PC-9 (cell line): ENCODE measurements around the gene PGA3. TPM values are rescaled to one million over a fixed set of nuclear protein-coding genes. Genes with fewer than 3 reads are reported as not detected.
"Not testable (repeated sequence)": the region's sequence is repeated elsewhere in the genome, so short reads cannot be mapped to it uniquely, and the experiment has no call there.

Source experiments
- BruUV-seq: library from RNA; stranded (reverse); fragments of 400-500 nt; replicated peaks from 2 replicates; lab custom pipeline; 2021; lab: Mats Ljungman, UMichigan
- CTCF ChIA-PET: fragments of 300-600 bp; sonication (Branson Sonifier 250); formaldehyde crosslinking; loops from one replicate; lab custom pipeline; 2022; ENCODE audit warnings: antibody characterized with exemption; lab: Charles Lee
- POLR2A ChIA-PET: fragments of 300-600 bp; sonication (Branson Sonifier 250); formaldehyde crosslinking; loops from one replicate; lab custom pipeline; 2022; ENCODE audit warnings: antibody characterized with exemption; ENCODE audit not compliant: unreplicated experiment; lab: Charles Lee
- DNase-seq, 2 experiments: peaks; one replicate each; pipeline versions ENCODE4 v3.0.0 to v3.0.0-alpha.2; 2015 to 2022; ENCODE audit warnings: mixed read lengths in 1 of 2
- H2AFZ ChIP-seq: fragments of 200-600 bp; sonication (generic); 2 replicates; pipeline ENCODE4 v1.8.1; 2017; ENCODE audit warnings: antibody characterized with exemption
- H3F3A ChIP-seq: fragments of 200-600 bp; sonication (generic); 2 replicates; pipeline ENCODE4 v1.8.1; 2017; ENCODE audit warnings: antibody characterized with exemption, mild to moderate bottlenecking, low read depth; ENCODE audit not compliant: insufficient read depth
- H3K27ac ChIP-seq: fragments of 200-600 bp; sonication (generic); 2 replicates; pipeline ENCODE4 v1.6.1; 2016; ENCODE audit warnings: mixed run types
- H3K27me3 ChIP-seq: fragments of 200-600 bp; sonication (generic); 2 replicates; pipeline ENCODE4 v1.6.1; 2016; ENCODE audit warnings: low read depth, mixed run types; ENCODE audit not compliant: insufficient read depth
- H3K36me3 ChIP-seq: fragments of 200-600 bp; sonication (generic); 2 replicates; pipeline ENCODE4 v1.6.1; 2016; ENCODE audit warnings: low read depth, mixed run types
- H3K4me1 ChIP-seq: fragments of 200-600 bp; sonication (generic); replicated peaks from 2 replicates; pipeline ENCODE4 v1.6.1; 2016; ENCODE audit warnings: mixed run types; ENCODE audit not compliant: insufficient read depth
- H3K4me2 ChIP-seq: fragments of 200-600 bp; sonication (generic); 2 replicates; pipeline ENCODE4 v1.6.1; 2017; ENCODE audit warnings: mixed run types
- H3K4me3 ChIP-seq: fragments of 200-600 bp; sonication (generic); 2 replicates; pipeline ENCODE4 v1.6.1; 2016; ENCODE audit warnings: mixed run types
- H3K79me2 ChIP-seq: fragments of 200-600 bp; sonication (generic); 2 replicates; pipeline ENCODE4 v1.6.1; 2017; ENCODE audit warnings: low read depth, mixed run types
- H3K9me2 ChIP-seq: fragments of 200-600 bp; sonication (generic); 2 replicates; pipeline ENCODE4 v1.8.1; 2017; ENCODE audit warnings: mild to moderate bottlenecking; ENCODE audit not compliant: insufficient read depth
- H3K9me3 ChIP-seq: fragments of 200-600 bp; sonication (generic); 2 replicates; pipeline ENCODE4 v1.8.1; 2016; ENCODE audit warnings: low read depth; ENCODE audit not compliant: insufficient read depth
- H4K20me1 ChIP-seq: fragments of 200-600 bp; sonication (generic); 2 replicates; pipeline ENCODE4 v1.8.1; 2017; ENCODE audit not compliant: insufficient read depth
- CTCF ChIP-seq: fragments of 200-600 bp; sonication (generic); conservative IDR thresholded peaks from 2 replicates; pipeline ENCODE4 v1.6.1; 2017; ENCODE audit warnings: mixed run types, antibody characterized with exemption, mild to moderate bottlenecking, moderate library complexity
- EZH2 ChIP-seq: fragments of 200-600 bp; sonication (generic); IDR thresholded peaks from 2 replicates; pipeline ENCODE4 v1.8.0; 2017; ENCODE audit warnings: antibody characterized with exemption, low read depth
- intact Hi-C: fragments of 100-400 bp; cut with micrococcal nuclease; formaldehyde crosslinking; loops from one replicate; pipeline ENCODE4 v1.10.0; 2022; ENCODE audit not compliant: unreplicated experiment
- total RNA-seq: library from RNA; stranded (reverse); gene quantifications from 2 replicates; pipeline ENCODE4 v1.2.3, GENCODE V29; 2021

The PGA3 gene
- total RNA-seq, 1 experiment from 2014 or later, result not detected

- Histone ChIP-seq H2AFZ (no peak overlapping the region), H4K20me1 (no peaks in the 10 kb centered on the region), H3K27me3 (peaks cover 50% of the 10 kb centered on the region), H3K9me3 (no peaks in the 10 kb centered on the region), H3K4me1 (no peaks in the 10 kb centered on the region), H3K79me2 (no peaks in the 10 kb centered on the region), H3K4me2 (no peak overlapping the region), H3F3A (no peaks in the 10 kb centered on the region), H3K9me2 (no peaks in the 10 kb centered on the region), H3K4me3 (no peak overlapping the region), H3K27ac (no peak overlapping the region), H3K36me3 (no peaks in the 10 kb centered on the region)
- no TSS peak for BruUV-seq
- no peak for DNase-seq
- CTCF ChIA-PET, result no interaction called here
- POLR2A ChIA-PET, result no interaction called here
- intact Hi-C loops, result no loop called here
- TF ChIP-seq EZH2, result no peak
Observed at GRCh38 chr11:61176446-61176845, 26.9 kb upstream of the PGA3 start.

DNA sequence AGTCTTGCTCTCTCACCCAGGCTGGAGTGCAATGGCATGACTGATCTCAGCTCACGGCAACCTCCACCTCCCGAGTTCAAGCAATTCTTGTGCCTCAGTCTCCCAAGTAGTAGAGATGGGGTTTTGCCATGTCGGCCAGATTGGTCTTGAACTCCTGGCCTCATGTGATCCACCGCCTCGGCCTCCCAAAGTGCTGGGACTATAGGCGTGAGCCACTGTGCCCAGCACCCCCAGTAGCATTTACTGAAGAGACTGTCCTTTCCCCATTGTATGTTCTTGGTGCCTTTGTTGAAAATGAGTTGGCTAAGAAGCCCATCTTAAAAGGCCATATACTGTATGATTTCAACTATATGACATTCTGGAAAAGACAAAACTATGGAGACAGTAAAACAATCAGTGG is 23.1 kb upstream of the PGA3 start:
- H3K4me1 ChIP-seq, POLR2A ChIA-PET, H3F3A ChIP-seq, H3K36me3 ChIP-seq, H3K79me2 ChIP-seq, H2AFZ ChIP-seq, DNase-seq, H3K4me3 ChIP-seq, CTCF ChIA-PET, H3K4me2 ChIP-seq, H3K27ac ChIP-seq, H4K20me1 ChIP-seq, H3K9me2 ChIP-seq, intact Hi-C loops, BruUV-seq, H3K9me3 ChIP-seq: not testable (repeated sequence)
- H3K27me3 ChIP-seq, result peaks cover 41% of the 10 kb centered on the region

DNA sequence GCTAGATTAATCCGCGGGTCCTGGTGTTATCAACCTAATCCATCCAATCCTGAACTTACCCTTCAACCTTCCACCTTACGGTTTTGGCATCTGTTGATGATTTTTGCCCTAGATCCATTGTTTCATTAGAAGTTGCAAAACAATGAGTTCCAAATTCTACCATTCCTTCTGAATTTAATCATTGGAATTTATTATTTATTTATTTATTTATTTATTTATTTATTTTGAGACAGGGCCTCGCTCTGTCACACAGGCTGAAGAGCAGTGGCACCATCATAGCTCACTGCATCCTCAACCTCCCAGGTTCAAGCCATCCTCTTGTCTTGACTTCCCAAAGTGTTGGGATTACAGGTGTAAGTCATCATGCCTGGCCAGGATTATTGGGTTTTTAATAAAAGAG is 21.8 kb upstream of the PGA3 start:
- BruUV-seq, result no TSS peak
- no peaks in the 10 kb centered on the region for H4K20me1 ChIP-seq
- no peaks in the 10 kb centered on the region for H3K9me2 ChIP-seq
- H3K27me3 ChIP-seq, result peaks cover 30% of the 10 kb centered on the region
- ChIA-PET POLR2A (no interaction called here), CTCF (no interaction called here)
- intact Hi-C loops, result no loop called here
- H3K4me2 ChIP-seq, result no peak overlapping the region
- no peaks in the 10 kb centered on the region for H3K79me2 ChIP-seq
- H3K36me3 ChIP-seq, result no peaks in the 10 kb centered on the region
- no peak overlapping the region for H2AFZ ChIP-seq
- no peaks in the 10 kb centered on the region for H3K4me1 ChIP-seq
- H3K27ac ChIP-seq, result no peak overlapping the region
- no peaks in the 10 kb centered on the region for H3K9me3 ChIP-seq
- no peak overlapping the region for H3K4me3 ChIP-seq
- H3F3A ChIP-seq, result no peaks in the 10 kb centered on the region
- TF ChIP-seq CTCF (no peak), EZH2 (no peak)
- no peak for DNase-seq

DNA sequence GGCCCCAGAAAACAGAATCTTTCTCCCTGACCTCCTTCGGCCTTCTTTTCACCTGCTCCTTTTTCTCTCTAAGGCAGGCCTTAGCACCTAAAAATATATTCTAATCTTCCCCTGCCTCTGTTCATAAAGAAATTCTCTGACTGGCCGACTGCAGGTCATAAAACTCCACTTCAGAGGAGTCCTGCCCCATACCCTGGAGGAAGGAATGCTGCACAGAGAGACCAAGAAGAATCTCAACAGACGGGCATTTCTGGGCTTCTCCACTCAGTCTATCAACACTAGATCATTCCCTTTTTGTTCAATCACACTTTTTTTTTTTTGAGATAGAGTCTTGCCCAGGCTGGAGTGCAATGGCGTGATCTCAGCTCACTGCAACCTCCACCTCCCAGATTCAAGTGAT is 19.7 kb upstream of the PGA3 start:
- Histone ChIP-seq H3K27me3 (peaks cover 24% of the 10 kb centered on the region), H2AFZ (no peak overlapping the region), H3K27ac (no peak overlapping the region), H3K4me3 (no peak overlapping the region), H3K4me1 (no peaks in the 10 kb centered on the region), H3K4me2 (no peak overlapping the region), H3K79me2 (no peaks in the 10 kb centered on the region), H3F3A (no peaks in the 10 kb centered on the region), H3K9me3 (no peaks in the 10 kb centered on the region), H4K20me1 (no peaks in the 10 kb centered on the region), H3K9me2 (no peaks in the 10 kb centered on the region), H3K36me3 (no peaks in the 10 kb centered on the region)
- intact Hi-C loops, result no loop called here
- no peak for TF ChIP-seq EZH2
- no peak for TF ChIP-seq CTCF
- DNase-seq, result no peak
- ChIA-PET POLR2A (no interaction called here), CTCF (no interaction called here)
- BruUV-seq, result no TSS peak
